ENCODE data around the gene CADM2.
A peak's percentile ranks its signal among the peaks of the same experiment; 100 is the strongest.

The CADM2 gene

GRCh38 chr3:85189731-85190130 lies 230.9 kb downstream of the CADM2 start:
- DNase-seq (ENCODE audit: low spot score), result no peak

GRCh38 chr3:85193565-85193964 lies 234.8 kb downstream of the CADM2 start:
- DNase-seq (ENCODE audit: low spot score), result no peak

- DNase-seq (ENCODE audit: low spot score), result peak; percentile 75
These were observed 249.9 kb downstream of the CADM2 start for GRCh38 chr3:85208650-85209049.

GRCh38 chr3:85210540-85210939 lies 251.8 kb downstream of the CADM2 start:
- no peak for DNase-seq (ENCODE audit: low spot score)

- DNase-seq (ENCODE audit: low spot score), result no peak
These were observed 270.2 kb downstream of the CADM2 start for GRCh38 chr3:85228966-85229365.

GRCh38 chr3:85244091-85244490 lies 285.3 kb downstream of the CADM2 start:
- DNase-seq (ENCODE audit: low spot score), result no peak

GRCh38 chr3:85244519-85244918 lies 285.7 kb downstream of the CADM2 start:
- DNase-seq (ENCODE audit: low spot score), result no peak

GRCh38 chr3:85251766-85252165 lies 293.0 kb downstream of the CADM2 start:
- DNase-seq (ENCODE audit: low spot score), result no peak

GRCh38 chr3:85252686-85253085 lies 293.9 kb downstream of the CADM2 start:
- DNase-seq (ENCODE audit: low spot score), result no peak

- DNase-seq (ENCODE audit: low spot score), result no peak
These were observed 295.9 kb downstream of the CADM2 start for GRCh38 chr3:85254738-85255137.

GRCh38 chr3:85255949-85256348 lies 297.2 kb downstream of the CADM2 start:
- DNase-seq (ENCODE audit: low spot score), result peak; percentile 34

- DNase-seq (ENCODE audit: low spot score), result no peak
These were observed 299.5 kb downstream of the CADM2 start for GRCh38 chr3:85258326-85258725.

- no peak for DNase-seq (ENCODE audit: low spot score)
These were observed 300.0 kb downstream of the CADM2 start for GRCh38 chr3:85258819-85259218.

- DNase-seq (ENCODE audit: low spot score), result no peak
These were observed 301.0 kb downstream of the CADM2 start for GRCh38 chr3:85259748-85260147.

GRCh38 chr3:85264381-85264780 lies 305.6 kb downstream of the CADM2 start:
- DNase-seq (ENCODE audit: low spot score), result no peak

GRCh38 chr3:85270488-85270887 lies 311.7 kb downstream of the CADM2 start:
- DNase-seq (ENCODE audit: low spot score), result no peak

GRCh38 chr3:85271911-85272310 lies 313.1 kb downstream of the CADM2 start:
- DNase-seq (ENCODE audit: low spot score), result no peak

- DNase-seq (ENCODE audit: low spot score), result no peak
These were observed 329.5 kb downstream of the CADM2 start for GRCh38 chr3:85288257-85288656.

- peak; percentile 64 for DNase-seq (ENCODE audit: low spot score)
These were observed 338.5 kb downstream of the CADM2 start for GRCh38 chr3:85297291-85297690.

GRCh38 chr3:85298032-85298431 lies 339.2 kb downstream of the CADM2 start:
- no peak for DNase-seq (ENCODE audit: low spot score)

GRCh38 chr3:85303156-85303555 lies 344.4 kb downstream of the CADM2 start:
- no peak for DNase-seq (ENCODE audit: low spot score)

GRCh38 chr3:85304360-85304964 lies 345.7 kb downstream of the CADM2 start:
- DNase-seq (ENCODE audit: low spot score), result no peak

- no peak for DNase-seq (ENCODE audit: low spot score)
These were observed 353.5 kb downstream of the CADM2 start for GRCh38 chr3:85312331-85312730.

GRCh38 chr3:85313380-85313779 lies 354.6 kb downstream of the CADM2 start:
- DNase-seq (ENCODE audit: low spot score), result peak; percentile 65

- DNase-seq (ENCODE audit: low spot score), result no peak
These were observed 357.5 kb downstream of the CADM2 start for GRCh38 chr3:85316252-85316651.
